Left ventricle myocardium inferior (tissue), 1 donor: ENCODE results near the gene CRACR2A. TPM values are rescaled to one million over a fixed set of nuclear protein-coding genes. Genes with fewer than 3 reads are reported as not detected.
A peak's percentile ranks its signal among the peaks of the same experiment; 100 is the strongest.

Experiments used
- DNase-seq: peaks from one replicate; pipeline ENCODE4 v3.0.0-alpha.2; 2020
- H3K27ac ChIP-seq: fragments of 200-600 bp; replicated peaks from 2 replicates; pipeline ENCODE4 v1.8.0; 2021
- H3K27me3 ChIP-seq: fragments of 200-600 bp; 2 replicates; pipeline ENCODE4 v1.8.0; 2021; ENCODE audit warnings: low read depth
- H3K36me3 ChIP-seq: fragments of 200-600 bp; 2 replicates; pipeline ENCODE4 v1.8.0; 2021
- H3K4me1 ChIP-seq: fragments of 200-600 bp; 2 replicates; pipeline ENCODE4 v1.8.0; 2021
- H3K4me3 ChIP-seq: fragments of 200-600 bp; 2 replicates; pipeline ENCODE4 v1.8.0; 2021; ENCODE audit warnings: mild to moderate bottlenecking, moderate library complexity
- H3K9me3 ChIP-seq: fragments of 200-600 bp; replicated peaks from 2 replicates; pipeline ENCODE4 v1.8.0; 2021
- CTCF ChIP-seq: fragments of 200-600 bp; IDR thresholded peaks from 2 replicates; pipeline ENCODE4 v1.8.0; 2021; ENCODE audit warnings: antibody characterized with exemption, mild to moderate bottlenecking, borderline replicate concordance
- intact Hi-C: fragments of 100-400 bp; cut with micrococcal nuclease; formaldehyde crosslinking; loops from one replicate; pipeline ENCODE4 v1.11.0; 2022
- total RNA-seq: library from RNA; stranded (reverse); fragmentation: NEBNext Ultra II Directional; extraction: Animal tissue kit (Norgen Biotek cat#: 25700); gene quantifications from one replicate; pipeline ENCODE4 v1.2.1, GENCODE V29; 2021
- donor health status: DM: no; HTN: yes; CAD: no; lungs with severe emphysema.

The CRACR2A gene
- total RNA-seq, 1 donor from 2014 or later = 7.6 TPM

DNA sequence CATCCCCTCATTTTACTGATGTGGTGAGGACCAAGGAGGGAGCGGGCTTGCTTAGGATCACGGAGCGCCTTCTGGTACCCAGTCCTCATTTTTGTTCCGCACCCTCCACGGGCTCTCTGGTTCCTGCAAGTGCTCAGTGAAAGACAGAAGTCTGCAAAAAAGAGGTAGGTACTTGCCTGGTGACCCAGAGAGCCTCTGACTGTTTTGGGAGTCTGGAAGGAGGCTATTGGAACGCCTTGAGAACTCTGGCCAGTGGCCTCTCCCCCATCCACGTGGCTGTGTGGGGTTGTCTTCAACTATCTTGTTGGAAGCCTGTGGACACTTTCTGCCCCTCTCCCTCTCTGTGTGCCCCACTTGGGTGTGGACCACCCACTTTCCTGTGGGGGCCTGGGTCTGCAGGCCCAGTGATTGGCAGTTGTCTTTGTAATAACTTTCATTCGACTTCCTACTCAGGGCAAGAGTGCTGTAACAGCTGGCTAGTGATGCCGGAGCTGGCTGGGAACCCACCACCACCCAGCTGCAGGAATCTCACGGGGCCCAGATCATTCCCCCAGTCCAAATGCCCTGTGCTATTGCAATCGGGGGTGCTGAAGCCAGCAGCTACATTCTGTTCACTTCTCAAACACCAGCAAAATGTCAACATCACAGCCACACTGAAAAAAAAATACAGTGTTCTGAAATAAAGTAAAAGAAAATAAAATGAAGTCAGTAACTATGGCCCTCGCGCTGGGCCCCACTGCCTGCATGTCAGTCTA, 139.1 kb downstream of the CRACR2A start:
- intact Hi-C loops = no loop called here
- no peak overlapping the region for H3K4me3 ChIP-seq
- DNase-seq = no peak
- H3K36me3 ChIP-seq = no peaks in the 10 kb centered on the region
- peaks cover 20% of the 10 kb centered on the region for H3K4me1 ChIP-seq
- H3K27me3 ChIP-seq = no peaks in the 10 kb centered on the region
- no peak overlapping the region for H3K27ac ChIP-seq
- H3K9me3 ChIP-seq = peaks cover 16% of the 10 kb centered on the region
- TF ChIP-seq CTCF = no peak

GRCh38 chr12:3611860-3612703, 140.8 kb downstream of the CRACR2A start:
- H3K4me3 ChIP-seq = no peak overlapping the region
- peaks cover 18% of the 10 kb centered on the region for H3K9me3 ChIP-seq
- intact Hi-C loops = no loop called here
- H3K27ac ChIP-seq = peak overlapping the region; percentile 82
- H3K27me3 ChIP-seq = no peaks in the 10 kb centered on the region
- no peak for TF ChIP-seq CTCF
- no peaks in the 10 kb centered on the region for H3K36me3 ChIP-seq
- DNase-seq = no peak
- peaks cover 37% of the 10 kb centered on the region for H3K4me1 ChIP-seq

DNA sequence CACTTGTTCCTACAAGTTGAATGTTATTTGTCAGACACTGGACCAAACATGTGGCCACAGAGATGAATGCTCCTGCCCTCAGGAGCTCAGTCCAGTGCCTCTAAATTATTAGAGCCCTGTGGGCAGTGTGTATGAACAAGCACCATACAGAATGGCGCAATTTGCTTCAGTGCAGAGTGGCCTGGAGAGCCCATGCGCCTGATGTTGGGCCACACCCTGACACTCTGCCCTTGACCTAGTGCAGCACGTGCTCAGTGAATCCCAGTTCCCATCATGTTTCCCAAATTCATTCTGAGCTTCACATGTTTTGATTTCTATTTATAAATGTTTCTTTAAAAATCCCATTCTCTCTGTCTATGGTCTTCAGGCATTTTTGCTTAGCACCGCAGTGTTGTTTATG, 145.1 kb downstream of the CRACR2A start:
- Histone ChIP-seq H3K27ac (no peak overlapping the region), H3K4me1 (peaks cover 68% of the 10 kb centered on the region), H3K27me3 (peaks cover 7% of the 10 kb centered on the region), H3K4me3 (no peak overlapping the region), H3K9me3 (peaks cover 18% of the 10 kb centered on the region), H3K36me3 (no peaks in the 10 kb centered on the region)
- intact Hi-C loops = no loop called here
- TF ChIP-seq CTCF = no peak
- DNase-seq = no peak

- DNase-seq = no peak
- H3K27ac ChIP-seq = peak overlapping the region; percentile 22
- TF ChIP-seq CTCF = no peak
- peaks cover 18% of the 10 kb centered on the region for H3K9me3 ChIP-seq
- H3K27me3 ChIP-seq = peaks cover 10% of the 10 kb centered on the region
- intact Hi-C loops = no loop called here
- H3K36me3 ChIP-seq = no peaks in the 10 kb centered on the region
- H3K4me3 ChIP-seq = no peak overlapping the region
- H3K4me1 ChIP-seq = peaks cover 61% of the 10 kb centered on the region
Measured at GRCh38 chr12:3607039-3607720, 145.7 kb downstream of the CRACR2A start.

- Histone ChIP-seq H3K27ac (no peak overlapping the region), H3K36me3 (no peaks in the 10 kb centered on the region), H3K9me3 (peaks cover 18% of the 10 kb centered on the region), H3K4me1 (peaks cover 51% of the 10 kb centered on the region), H3K4me3 (no peak overlapping the region), H3K27me3 (peaks cover 19% of the 10 kb centered on the region)
- no peak for DNase-seq
- intact Hi-C loops = no loop called here
- no peak for TF ChIP-seq CTCF
Measured at GRCh38 chr12:3606128-3606527, 146.8 kb downstream of the CRACR2A start.
